CD4-positive, alpha-beta memory T cell (primary cell): Measurements from ENCODE around the gene NBEAL2. TPM values are rescaled to one million over a fixed set of nuclear protein-coding genes. Genes with fewer than 3 reads are reported as not detected.
A peak's percentile ranks its signal among the peaks of the same experiment; 100 is the strongest.

Source experiments
- CTCF ChIA-PET: fragments of 350-600 bp; sonication (Branson Sonifier 250); formaldehyde crosslinking; loops from one replicate; lab custom pipeline; 2021; ENCODE audit warnings: inconsistent platforms; ENCODE audit not compliant: partially characterized antibody; lab: Charles Lee
- POLR2A ChIA-PET: fragments of 350-600 bp; sonication (Branson Sonifier 250); formaldehyde crosslinking; loops from one replicate; lab custom pipeline; 2021; ENCODE audit not compliant: partially characterized antibody; lab: Charles Lee
- DNase-seq, 5 donors: peaks; one replicate each; pipeline versions ENCODE4 v3.0.0 to v3.0.0-alpha.2; 2020 to 2022; ENCODE audit warnings: mixed read lengths in 1 of 5
- H3K27ac ChIP-seq: one replicate; pipeline ENCODE4 v1.7.0; 2013; ENCODE audit warnings: low read depth, low read length
- H3K27me3 ChIP-seq: 2 replicates; pipeline ENCODE4 v1.7.0; 2013; ENCODE audit warnings: mild to moderate bottlenecking, low read length, moderate library complexity; ENCODE audit not compliant: insufficient read depth
- H3K36me3 ChIP-seq: 2 replicates; pipeline ENCODE4 v1.7.0; 2013; ENCODE audit warnings: mild to moderate bottlenecking, low read length, moderate library complexity; ENCODE audit not compliant: insufficient read depth
- H3K4me1 ChIP-seq: 2 replicates; pipeline ENCODE4 v1.7.0; 2013; ENCODE audit warnings: mild to moderate bottlenecking, low read length, moderate library complexity; ENCODE audit not compliant: insufficient read depth
- H3K4me3 ChIP-seq, 2 donors: one replicate each; pipeline ENCODE4 v1.7.0; 2013; ENCODE audit warnings: low read length in 2 of 2, mild to moderate bottlenecking in 1 of 2
- H3K9me3 ChIP-seq, 2 donors: one replicate each; pipeline ENCODE4 v1.7.0; 2013; ENCODE audit warnings: low read length in 2 of 2, control low read depth in 1 of 2; ENCODE audit not compliant: control insufficient read depth in 1 of 2
- H3K27ac Mint-ChIP-seq, 7 donors: one replicate each; pipeline ENCODE4 v1.8.0; 2020 to 2021; ENCODE audit warnings: mixed read lengths in 7 of 7, mild to moderate bottlenecking in 6 of 7, inconsistent platforms in 3 of 7, moderate library complexity in 3 of 7
- H3K27me3 Mint-ChIP-seq, 2 donors: one replicate each; pipeline ENCODE4 v1.8.0; 2020 to 2021; ENCODE audit warnings: mixed read lengths in 2 of 2
- H3K36me3 Mint-ChIP-seq, 2 donors: one replicate each; pipeline ENCODE4 v1.8.0; 2020 to 2021; ENCODE audit warnings: mixed read lengths in 2 of 2, inconsistent platforms in 1 of 2, mild to moderate bottlenecking in 1 of 2
- H3K4me1 Mint-ChIP-seq, 4 donors: one replicate each; pipeline ENCODE4 v1.8.0; 2020 to 2021; ENCODE audit warnings: mixed read lengths in 4 of 4, mild to moderate bottlenecking in 1 of 4
- H3K4me3 Mint-ChIP-seq, 8 donors: one replicate each; pipeline ENCODE4 v1.8.0; 2020 to 2021; ENCODE audit warnings: mixed read lengths in 8 of 8, mild to moderate bottlenecking in 7 of 8, moderate library complexity in 6 of 8, inconsistent platforms in 3 of 8
- H3K9me3 Mint-ChIP-seq, 8 donors: one replicate each; pipeline ENCODE4 v1.8.0; 2020 to 2021; ENCODE audit warnings: mixed read lengths in 8 of 8, mild to moderate bottlenecking in 5 of 8, inconsistent platforms in 3 of 8, moderate library complexity in 1 of 8
- intact Hi-C: fragments of 100-400 bp; cut with micrococcal nuclease; formaldehyde crosslinking; loops from one replicate; pipeline ENCODE4 v1.15.1; 2023
- polyA plus RNA-seq, 2 donors: library from polyadenylated mRNA; unstranded; fragments of 300-500 nt; fragmentation: Illumina TruSeq; gene quantifications; one replicate each; pipeline ENCODE4 v1.2.3, GENCODE V29; 2021
- total RNA-seq, 2 experiments: library from RNA; stranded (reverse); gene quantifications; one replicate each; pipeline ENCODE4 v1.2.3, GENCODE V29; 2021

NBEAL2 gene
- total and polyA plus RNA-seq, 4 experiments from 2014 or later: 4.5 to 147 (median 79.8) TPM

GRCh38 chr3:46955157-46955556 is 24.3 kb upstream of the NBEAL2 start:
- H3K9me3 ChIP-seq: no peaks in the 10 kb centered on the region
- H3K4me1 ChIP-seq: peaks cover 91% of the 10 kb centered on the region
- Mint-ChIP-seq H3K9me3 (no peaks in the 10 kb centered on the region), H3K4me3 (peak overlapping the region in 7 of 8 donors; percentile 45 to 79 (median 68)), H3K36me3 (peaks cover 0 to 12% of the 10 kb centered on the region in 2 donors), H3K27ac (peak overlapping the region; percentile 29 to 91 (median 83)), H3K4me1 (peaks cover 75 to 92% (median 83%) of the 10 kb centered on the region in 4 donors), H3K27me3 (no peaks in the 10 kb centered on the region)
- no peak for DNase-seq
- H3K36me3 ChIP-seq: no peaks in the 10 kb centered on the region
- no peaks in the 10 kb centered on the region for H3K27me3 ChIP-seq
- H3K27ac ChIP-seq: peak overlapping the region; percentile 11
- intact Hi-C loops: no loop called here
- POLR2A ChIA-PET: interaction anchor here (1.2 kb wide), 1 partner anchor 25 kb away, joined by 5 read pairs; the partner anchor contains the start of gene NBEAL2
- CTCF ChIA-PET: no interaction called here
- no peak overlapping the region for H3K4me3 ChIP-seq

GRCh38 chr3:46955801-46956259 is 23.6 kb upstream of the NBEAL2 start:
- intact Hi-C loops: no loop called here
- ChIA-PET CTCF (interaction anchor here (1.0 kb wide), 1 partner anchor 20 kb away, joined by 3 read pairs; no protein-coding TSS in a partner anchor), POLR2A (interaction anchor here (0.9 to 1.9 kb wide), 5 partner anchors 8 to 24 kb away, joined by 3 to 6 read pairs (median 3); partner anchors contain the start of genes CCDC12 and NBEAL2)
- no peaks in the 10 kb centered on the region for H3K9me3 Mint-ChIP-seq
- H3K4me1 Mint-ChIP-seq: peaks cover 78 to 92% (median 85%) of the 10 kb centered on the region in 4 donors
- Histone ChIP-seq H3K4me1 (peaks cover 91% of the 10 kb centered on the region), H3K4me3 (no peak overlapping the region), H3K36me3 (no peaks in the 10 kb centered on the region), H3K27me3 (no peaks in the 10 kb centered on the region), H3K9me3 (no peaks in the 10 kb centered on the region), H3K27ac (peak overlapping the region; percentile 11)
- no peaks in the 10 kb centered on the region for H3K27me3 Mint-ChIP-seq
- H3K36me3 Mint-ChIP-seq: peaks cover 0 to 12% of the 10 kb centered on the region in 2 donors
- DNase-seq: no peak
- H3K4me3 Mint-ChIP-seq: peak overlapping the region in 5 of 8 donors; percentile 25 to 76 (median 62)
- peak overlapping the region; percentile 29 to 91 (median 83) for H3K27ac Mint-ChIP-seq

DNA sequence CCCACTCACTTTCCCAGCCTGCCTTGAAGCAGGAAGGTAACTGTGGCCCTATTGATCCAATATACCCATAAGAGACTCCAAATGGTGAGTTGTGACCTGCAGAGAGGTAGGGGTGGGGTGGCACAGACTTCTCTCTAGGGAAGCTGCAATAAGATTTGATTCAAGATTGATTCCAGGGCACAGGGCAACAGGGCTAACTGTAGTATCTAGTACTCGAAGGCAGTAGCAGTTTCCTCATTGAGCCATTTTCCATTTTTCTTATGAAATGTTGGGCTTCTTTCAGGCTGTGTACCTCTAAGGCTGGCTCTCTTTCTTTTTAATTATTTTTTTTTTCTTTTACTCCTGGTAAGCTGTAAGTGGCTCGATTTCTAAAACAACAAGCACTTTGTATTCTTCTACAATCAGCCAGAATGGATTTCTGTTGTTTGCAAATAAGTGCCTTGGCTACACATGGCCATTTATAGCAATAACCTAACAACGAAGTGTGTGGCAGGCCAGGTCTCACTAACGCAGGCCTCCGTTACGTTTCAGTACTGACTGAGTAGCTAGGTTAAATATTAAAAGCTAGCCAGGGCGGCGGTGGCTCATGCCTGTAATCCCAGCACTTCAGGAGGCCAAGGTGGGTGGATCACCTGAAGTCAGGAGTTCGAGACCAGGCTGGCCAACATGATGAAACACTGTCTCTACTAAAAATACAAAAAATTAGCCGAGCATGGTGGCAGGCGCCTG is 22.2 kb upstream of the NBEAL2 start:
- H3K4me3 ChIP-seq: no peak overlapping the region
- Mint-ChIP-seq H3K27ac (peak overlapping the region in 6 of 7 donors; percentile 42 to 89 (median 74)), H3K36me3 (peaks cover 0 to 20% of the 10 kb centered on the region in 2 donors), H3K27me3 (no peaks in the 10 kb centered on the region), H3K4me1 (peaks cover 79 to 93% (median 86%) of the 10 kb centered on the region in 4 donors), H3K9me3 (no peaks in the 10 kb centered on the region), H3K4me3 (peak overlapping the region in 5 of 8 donors; percentile 6 to 45 (median 26))
- intact Hi-C loops: no loop called here
- DNase-seq: no peak
- peaks cover 94% of the 10 kb centered on the region for H3K4me1 ChIP-seq
- no peaks in the 10 kb centered on the region for H3K36me3 ChIP-seq
- ChIA-PET POLR2A (interaction anchor here (1.3 to 3.0 kb wide), 4 partner anchors 10 to 22 kb away, joined by 3 to 14 read pairs (median 4); partner anchors contain the start of genes CCDC12 and NBEAL2), CTCF (interaction anchor here (1.2 to 2.5 kb wide), 2 partner anchors 8 to 9 kb away, joined by 4 to 8 read pairs; no protein-coding TSS in a partner anchor)
- no peaks in the 10 kb centered on the region for H3K27me3 ChIP-seq
- H3K9me3 ChIP-seq: no peaks in the 10 kb centered on the region
- H3K27ac ChIP-seq: no peak overlapping the region

DNA sequence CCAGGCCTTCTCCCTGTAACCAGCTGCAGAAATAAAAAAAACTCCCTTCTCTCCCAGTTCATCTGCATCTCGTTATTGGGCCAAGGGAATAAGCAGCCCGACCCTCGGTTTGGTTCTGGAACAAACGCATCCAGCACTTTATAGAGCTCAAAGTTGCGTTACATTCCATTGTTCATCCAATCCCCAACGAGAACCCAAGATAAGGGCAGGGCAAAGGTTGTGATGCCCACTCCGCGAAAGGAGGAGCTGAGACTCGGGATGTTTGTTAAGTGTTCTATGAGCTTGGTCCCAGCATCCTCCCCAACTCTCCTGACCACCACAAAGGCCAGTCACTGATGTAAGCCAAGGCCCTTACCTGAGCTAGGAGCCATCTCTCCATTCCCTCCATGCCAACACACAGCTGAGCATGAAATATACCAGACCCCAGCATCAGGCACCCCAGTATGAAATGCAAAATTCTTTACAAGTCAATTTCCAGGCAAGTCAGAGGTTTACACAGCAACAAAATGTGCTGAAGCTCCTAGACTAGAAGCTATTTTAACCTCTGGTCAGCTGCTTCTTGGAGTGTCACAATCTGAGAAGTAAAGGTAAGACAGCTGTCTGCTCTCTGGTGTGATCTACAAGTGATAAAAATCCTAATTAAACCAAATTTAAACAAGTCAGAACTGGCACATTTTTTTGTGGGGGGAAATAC is 20.9 kb upstream of the NBEAL2 start:
- no peaks in the 10 kb centered on the region for H3K27me3 Mint-ChIP-seq

DNA sequence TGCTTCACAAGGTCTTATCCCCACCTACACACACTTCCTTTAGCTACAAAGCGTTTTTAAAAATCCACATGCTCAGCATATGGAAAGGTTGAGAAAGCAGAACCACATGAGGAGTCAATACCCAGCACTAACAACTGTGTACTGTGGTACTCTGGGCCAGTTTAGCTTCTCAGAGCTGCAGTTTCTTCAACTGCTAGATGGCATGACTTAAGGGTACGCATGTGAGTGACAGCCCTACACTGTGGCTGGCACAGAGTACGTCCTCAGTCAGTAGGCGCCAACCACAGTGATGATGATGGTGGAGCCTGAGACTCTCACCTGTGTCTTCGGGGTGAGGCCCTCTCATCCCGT is 20.3 kb upstream of the NBEAL2 start:
- no peak overlapping the region for H3K4me3 ChIP-seq
- peaks cover 0 to 2% (median 0%) of the 10 kb centered on the region in 8 donors for H3K9me3 Mint-ChIP-seq
- H3K27me3 ChIP-seq: no peaks in the 10 kb centered on the region
- H3K36me3 Mint-ChIP-seq: peaks cover 5 to 30% of the 10 kb centered on the region in 2 donors
- CTCF ChIA-PET: interaction anchor here (1.1 to 2.5 kb wide), 6 partner anchors 8 to 39 kb away, joined by 3 to 9 read pairs (median 7); partner anchors contain the start of gene NBEAL2
- peaks cover 5% of the 10 kb centered on the region for H3K36me3 ChIP-seq
- POLR2A ChIA-PET: interaction anchor here (0.5 to 3.0 kb wide), 12 partner anchors 9 to 113 kb away, joined by 3 to 19 read pairs (median 4); partner anchors contain the start of genes CCDC12 and NBEAL2
- H3K4me1 Mint-ChIP-seq: peaks cover 68 to 88% (median 77%) of the 10 kb centered on the region in 4 donors
- intact Hi-C loops: no loop called here
- peak in 1 of 5 donors; percentile 61 for DNase-seq
- peak overlapping the region; percentile 24 for H3K27ac ChIP-seq
- H3K9me3 ChIP-seq: no peaks in the 10 kb centered on the region
- H3K27me3 Mint-ChIP-seq: no peaks in the 10 kb centered on the region
- peak overlapping the region in 7 of 8 donors; percentile 51 to 79 (median 62) for H3K4me3 Mint-ChIP-seq
- H3K4me1 ChIP-seq: peaks cover 82% of the 10 kb centered on the region
- peak overlapping the region; percentile 76 to 94 (median 89) for H3K27ac Mint-ChIP-seq

More for the DNA sequence above, 20.9 kb upstream of the NBEAL2 start:
- peaks cover 73 to 93% (median 82%) of the 10 kb centered on the region in 4 donors for H3K4me1 Mint-ChIP-seq
- peaks cover 0 to 2% (median 0%) of the 10 kb centered on the region in 8 donors for H3K9me3 Mint-ChIP-seq
- Histone ChIP-seq H3K27me3 (no peaks in the 10 kb centered on the region), H3K36me3 (peaks cover 5% of the 10 kb centered on the region), H3K4me3 (no peak overlapping the region), H3K27ac (peak overlapping the region; percentile 24), H3K9me3 (no peaks in the 10 kb centered on the region), H3K4me1 (peaks cover 88% of the 10 kb centered on the region)
- H3K36me3 Mint-ChIP-seq: peaks cover 5 to 30% of the 10 kb centered on the region in 2 donors
- peak overlapping the region in 7 of 8 donors; percentile 33 to 79 (median 60) for H3K4me3 Mint-ChIP-seq
- ChIA-PET POLR2A (interaction anchor here (0.5 to 3.0 kb wide), 11 partner anchors 9 to 112 kb away, joined by 3 to 19 read pairs (median 4); partner anchors contain the start of genes CCDC12 and NBEAL2), CTCF (interaction anchor here (1.1 to 2.5 kb wide), 5 partner anchors 9 to 40 kb away, joined by 3 to 9 read pairs (median 7); partner anchors contain the start of gene NBEAL2)
- peak overlapping the region; percentile 76 to 94 (median 88) for H3K27ac Mint-ChIP-seq
- DNase-seq: no peak
- intact Hi-C loops: no loop called here

DNA sequence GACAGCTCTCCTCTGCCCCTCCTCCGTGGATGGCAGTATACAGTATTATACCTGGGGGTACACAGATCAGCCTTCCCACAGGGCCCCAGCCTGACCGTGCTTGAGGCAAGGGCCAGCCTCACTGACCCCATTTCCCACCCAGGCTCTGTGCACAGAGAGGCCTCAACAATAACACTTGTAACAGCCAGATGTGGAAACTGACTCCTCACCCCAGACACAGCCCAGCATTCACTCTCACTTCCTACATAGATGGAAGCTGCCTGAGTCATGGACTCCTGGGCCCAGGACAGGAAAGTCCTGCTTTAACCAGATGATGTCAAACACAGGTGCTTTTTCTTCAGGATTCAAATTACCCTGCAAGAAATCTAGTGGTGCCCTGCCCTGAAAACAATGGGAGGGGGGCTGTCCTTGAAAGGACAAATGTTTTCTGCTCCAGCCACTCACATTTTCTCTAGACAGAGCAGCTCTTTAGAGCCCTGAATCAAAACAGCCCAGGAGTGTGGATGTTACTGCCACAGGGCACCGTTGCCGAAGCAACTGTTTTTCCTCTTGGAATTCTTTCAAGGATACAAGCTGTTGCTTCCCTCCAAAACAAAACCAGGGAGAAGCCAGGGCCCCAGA is 19.3 kb upstream of the NBEAL2 start:
- Mint-ChIP-seq H3K27ac (peak overlapping the region in 6 of 7 donors; percentile 7 to 92 (median 85)), H3K36me3 (peaks cover 5 to 30% of the 10 kb centered on the region in 2 donors), H3K4me3 (peak overlapping the region in 7 of 8 donors; percentile 29 to 79 (median 57)), H3K4me1 (peaks cover 61 to 81% (median 70%) of the 10 kb centered on the region in 4 donors), H3K9me3 (peaks cover 0 to 2% (median 0%) of the 10 kb centered on the region in 8 donors), H3K27me3 (no peaks in the 10 kb centered on the region)
- no peak for DNase-seq
- H3K4me3 ChIP-seq: no peak overlapping the region
- peaks cover 8% of the 10 kb centered on the region for H3K36me3 ChIP-seq
- ChIA-PET POLR2A (interaction anchor here (0.8 to 2.1 kb wide), 4 partner anchors 12 to 21 kb away, joined by 3 to 19 read pairs (median 6); partner anchors contain the start of gene CCDC12), CTCF (interaction anchor here (0.6 to 2.5 kb wide), 5 partner anchors 12 to 38 kb away, joined by 3 to 8 read pairs (median 7); no protein-coding TSS in a partner anchor)
- H3K4me1 ChIP-seq: peaks cover 74% of the 10 kb centered on the region
- H3K27ac ChIP-seq: peak overlapping the region; percentile 24
- no peaks in the 10 kb centered on the region for H3K27me3 ChIP-seq
- intact Hi-C loops: no loop called here
- H3K9me3 ChIP-seq: no peaks in the 10 kb centered on the region
